ENCODE results near the gene LIG4.

LIG4 gene

DNA sequence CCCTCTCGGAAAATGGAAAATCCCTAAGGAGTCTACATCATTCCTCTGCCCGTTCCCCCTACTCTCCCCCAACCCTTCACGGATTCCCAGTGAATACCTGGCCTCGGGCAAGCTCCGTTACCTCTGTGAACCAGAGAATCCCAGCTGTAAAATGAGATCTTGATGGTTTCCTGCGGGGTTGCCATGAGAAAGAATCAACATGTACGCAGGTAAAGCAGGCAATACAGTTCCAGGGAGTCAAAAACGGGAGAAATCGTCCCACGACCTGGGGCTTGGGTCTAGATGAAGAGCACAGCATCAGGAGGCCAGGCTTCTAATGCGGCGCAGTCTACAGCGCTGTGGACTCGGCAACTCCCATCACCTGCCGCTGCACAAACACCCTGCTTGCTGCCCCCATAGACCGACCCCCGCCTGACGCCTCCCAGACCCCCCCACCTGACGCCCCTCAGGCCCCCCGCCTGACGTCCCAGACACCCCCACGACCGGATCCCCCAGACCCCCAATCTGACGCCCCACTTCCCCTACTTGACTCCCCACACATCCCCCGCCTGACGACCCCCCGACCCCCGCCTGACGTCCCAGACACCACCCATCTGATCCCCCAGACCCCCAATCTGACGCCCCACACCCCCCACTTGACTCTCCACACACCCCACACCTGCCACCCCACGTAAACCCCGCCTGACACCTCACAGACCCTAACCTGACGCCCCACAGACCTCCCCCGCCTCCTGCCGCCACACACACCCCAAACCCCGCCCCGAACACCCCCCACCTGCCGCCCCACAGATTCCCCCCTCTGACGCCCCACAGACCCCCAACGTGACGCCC is 680 bp downstream of the LIG4 start:
- Histone ChIP-seq H3K4me1 (peaks cover 9% of the 10 kb centered on the region), H3K4me3 (no peak overlapping the region), H3K9me3 (no peaks in the 10 kb centered on the region), H3K27me3 (ENCODE audit: low read depth) (no peaks in the 10 kb centered on the region), H3K36me3 (replicated peaks) (peaks cover 6% of the 10 kb centered on the region; the same call in 1 of the 2 replicates)
- in situ Hi-C loops (cut with MboI; ENCODE audit: low sequenced_read_pairs), result no loop called here
- DNase-seq (ENCODE audit: low spot score in 2 of 2), result no peak

- Histone ChIP-seq H3K27me3 (ENCODE audit: low read depth) (no peaks in the 10 kb centered on the region), H3K4me3 (no peak overlapping the region)
Measured at GRCh38 chr13:108213946-108214345, 1.4 kb downstream of the LIG4 start.

GRCh38 chr13:108212886-108213285 is 2.5 kb downstream of the LIG4 start:
- peaks cover 6% of the 10 kb centered on the region; the same call in 1 of the 2 replicates for H3K36me3 ChIP-seq (replicated peaks)

More at GRCh38 chr13:108213946-108214345, 1.4 kb downstream of the LIG4 start:
- Histone ChIP-seq H3K9me3 (no peaks in the 10 kb centered on the region), H3K4me1 (peaks cover 4% of the 10 kb centered on the region), H3K36me3 (replicated peaks) (peaks cover 6% of the 10 kb centered on the region; the same call in 1 of the 2 replicates)
- DNase-seq (ENCODE audit: low spot score in 2 of 2), result no peak
- in situ Hi-C loops (cut with MboI; ENCODE audit: low sequenced_read_pairs), result no loop called here

DNA sequence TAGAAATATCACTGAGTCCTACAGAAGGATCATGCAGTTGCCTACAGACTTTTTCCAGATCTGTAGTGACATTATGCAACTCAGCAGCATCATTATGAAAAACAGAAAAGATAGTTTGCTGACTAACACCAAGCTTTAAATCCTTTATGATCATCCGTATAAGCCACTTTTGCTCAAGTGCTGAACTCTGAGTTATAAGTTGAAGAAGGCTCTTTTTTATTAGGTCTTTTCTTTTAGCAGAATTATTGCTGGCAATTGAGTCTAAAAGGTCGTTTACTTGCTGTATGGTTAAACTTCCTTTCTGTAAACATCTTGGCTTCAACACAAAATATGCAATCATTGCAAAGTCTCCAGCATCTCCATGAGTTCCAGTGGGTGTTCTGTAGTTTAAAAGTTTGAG is 4.8 kb downstream of the LIG4 start:
- no peak for DNase-seq (ENCODE audit: low spot score in 2 of 2)
- H3K9me3 ChIP-seq, result no peaks in the 10 kb centered on the region
- no peaks in the 10 kb centered on the region for H3K27me3 ChIP-seq (ENCODE audit: low read depth)
- peaks cover 6% of the 10 kb centered on the region; the same call in 1 of the 2 replicates for H3K36me3 ChIP-seq (replicated peaks)
- H3K4me3 ChIP-seq, result no peak overlapping the region
- no peaks in the 10 kb centered on the region; the same call in none of the 2 replicates for H3K4me1 ChIP-seq
- in situ Hi-C loops (cut with MboI; ENCODE audit: low sequenced_read_pairs), result no loop called here

More at GRCh38 chr13:108212886-108213285, 2.5 kb downstream of the LIG4 start:
- Histone ChIP-seq H3K27me3 (ENCODE audit: low read depth) (no peaks in the 10 kb centered on the region), H3K9me3 (no peaks in the 10 kb centered on the region), H3K4me3 (no peak overlapping the region), H3K4me1 (peaks cover 4% of the 10 kb centered on the region)
- no peak for DNase-seq (ENCODE audit: low spot score in 2 of 2)
- in situ Hi-C loops (cut with MboI; ENCODE audit: low sequenced_read_pairs), result no loop called here

- DNase-seq (ENCODE audit: low spot score in 2 of 2), result no peak
- Histone ChIP-seq H3K4me1 (no peaks in the 10 kb centered on the region), H3K27me3 (ENCODE audit: low read depth) (no peaks in the 10 kb centered on the region), H3K4me3 (no peak overlapping the region), H3K9me3 (no peaks in the 10 kb centered on the region), H3K36me3 (replicated peaks) (no peaks in the 10 kb centered on the region)
- in situ Hi-C loops (cut with MboI; ENCODE audit: low sequenced_read_pairs), result no loop called here
Measured at GRCh38 chr13:108200781-108201398, 14.4 kb downstream of the LIG4 start.

DNA sequence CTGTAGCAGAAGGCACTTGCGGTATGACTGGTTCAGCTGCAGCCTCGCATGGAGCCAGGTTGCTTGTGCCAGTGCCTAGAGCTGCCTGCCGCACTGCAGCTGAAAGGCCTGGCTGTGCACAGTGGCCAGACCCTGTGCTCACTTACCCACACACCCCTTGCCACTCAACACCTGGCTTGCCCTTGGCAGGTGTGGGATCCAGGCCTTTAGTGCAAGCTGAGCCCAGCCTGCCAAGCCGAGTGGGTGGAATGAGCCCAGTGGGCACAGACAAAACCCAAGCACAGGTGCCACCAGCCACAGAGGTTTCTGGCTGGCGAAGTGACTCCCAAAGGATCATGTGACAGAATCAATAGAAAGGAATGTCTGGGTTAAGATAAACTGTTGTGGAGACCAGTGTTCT is 19.5 kb downstream of the LIG4 start:
- DNase-seq (ENCODE audit: low spot score in 2 of 2), result no peak
- no peaks in the 10 kb centered on the region for H3K4me1 ChIP-seq
- in situ Hi-C loops (cut with MboI; ENCODE audit: low sequenced_read_pairs), result no loop called here

DNA sequence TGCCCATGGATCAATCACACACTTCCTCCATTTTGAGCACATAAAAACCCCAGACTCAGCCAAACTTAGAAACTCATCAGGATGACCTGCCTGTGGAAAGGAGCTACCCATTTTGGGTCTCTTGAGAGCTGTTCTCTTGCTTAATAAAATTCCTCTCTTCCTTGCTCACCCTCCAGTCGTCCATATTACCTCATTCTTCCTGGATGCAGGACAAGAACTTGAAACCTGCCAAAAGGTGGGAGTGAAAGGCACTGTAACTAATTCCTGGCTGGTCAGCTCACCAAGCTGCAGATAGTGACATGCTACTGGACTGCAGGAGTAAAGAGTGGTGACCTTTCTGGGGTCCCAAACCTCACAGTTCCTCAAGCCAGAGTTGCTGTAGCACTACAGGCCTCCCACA is 20.2 kb downstream of the LIG4 start:
- H3K36me3 ChIP-seq (replicated peaks), result no peaks in the 10 kb centered on the region
- in situ Hi-C loops (cut with MboI; ENCODE audit: low sequenced_read_pairs), result no loop called here
- H3K9me3 ChIP-seq, result no peaks in the 10 kb centered on the region
- DNase-seq (ENCODE audit: low spot score in 2 of 2), result no peak
- no peak overlapping the region for H3K4me3 ChIP-seq
- no peaks in the 10 kb centered on the region for H3K27me3 ChIP-seq (ENCODE audit: low read depth)
- no peaks in the 10 kb centered on the region for H3K4me1 ChIP-seq

More for the DNA sequence above, 19.5 kb downstream of the LIG4 start:
- no peaks in the 10 kb centered on the region for H3K36me3 ChIP-seq (replicated peaks)
- no peaks in the 10 kb centered on the region for H3K9me3 ChIP-seq
- no peak overlapping the region for H3K4me3 ChIP-seq
- H3K27me3 ChIP-seq (ENCODE audit: low read depth), result no peaks in the 10 kb centered on the region

DNA sequence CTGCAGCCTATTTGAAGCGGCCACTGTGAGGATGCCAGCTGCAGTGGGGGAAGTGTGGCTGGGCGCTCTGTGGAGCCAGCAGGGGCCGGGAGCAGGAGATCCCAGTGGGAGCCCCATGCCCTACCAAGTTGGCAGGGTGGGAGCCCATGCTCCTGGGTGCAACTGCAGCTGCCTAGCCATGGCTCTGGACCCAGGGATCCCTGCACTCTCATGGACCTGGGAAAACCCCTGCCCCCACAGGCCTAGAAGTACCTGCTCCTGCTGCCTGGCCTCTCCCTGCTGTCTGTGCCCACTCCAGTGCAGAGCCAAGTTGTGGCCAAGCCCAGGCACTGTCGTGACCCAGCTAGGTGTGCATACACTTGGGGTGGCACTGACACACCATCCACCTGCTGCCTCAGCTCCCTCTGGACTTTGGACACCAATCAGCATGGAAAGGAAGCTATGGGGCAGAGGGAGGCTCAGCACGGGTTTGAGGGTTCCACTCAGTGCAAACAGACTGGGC is 20.9 kb downstream of the LIG4 start:
- Histone ChIP-seq H3K36me3 (replicated peaks) (no peaks in the 10 kb centered on the region), H3K4me1 (no peaks in the 10 kb centered on the region), H3K4me3 (no peak overlapping the region), H3K9me3 (no peaks in the 10 kb centered on the region), H3K27me3 (ENCODE audit: low read depth) (no peaks in the 10 kb centered on the region)
- DNase-seq (ENCODE audit: low spot score in 2 of 2), result no peak
- in situ Hi-C loops (cut with MboI; ENCODE audit: low sequenced_read_pairs), result no loop called here

DNA sequence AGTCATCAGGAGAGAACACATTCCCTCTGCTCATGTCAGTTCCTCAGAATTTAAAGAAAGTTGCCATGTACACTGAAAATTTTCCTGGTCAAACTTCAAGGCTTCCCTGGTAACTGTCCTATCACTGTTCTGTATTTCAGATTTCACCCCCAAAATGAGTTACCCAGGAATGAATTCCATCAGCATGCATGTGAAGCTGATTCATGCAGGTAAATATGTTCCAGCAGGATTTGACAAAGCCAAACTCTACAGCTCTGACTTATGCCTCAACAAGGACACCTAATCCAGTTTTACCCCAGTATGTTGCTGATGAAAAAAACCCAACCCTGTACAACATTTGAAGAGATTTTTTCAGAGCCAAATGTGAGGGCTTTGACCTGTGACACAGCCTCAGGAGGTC is 21.5 kb downstream of the LIG4 start:
- Histone ChIP-seq H3K9me3 (no peaks in the 10 kb centered on the region), H3K36me3 (replicated peaks) (no peaks in the 10 kb centered on the region), H3K4me3 (no peak overlapping the region), H3K27me3 (ENCODE audit: low read depth) (no peaks in the 10 kb centered on the region; the same call in 1 of the 2 replicates), H3K4me1 (no peaks in the 10 kb centered on the region)
- no peak for DNase-seq (ENCODE audit: low spot score in 2 of 2)
- in situ Hi-C loops (cut with MboI; ENCODE audit: low sequenced_read_pairs), result no loop called here

- in situ Hi-C loops (cut with MboI; ENCODE audit: low sequenced_read_pairs), result no loop called here
- Histone ChIP-seq H3K27me3 (ENCODE audit: low read depth) (peaks cover 5% of the 10 kb centered on the region), H3K4me3 (no peak overlapping the region), H3K4me1 (no peaks in the 10 kb centered on the region), H3K9me3 (no peaks in the 10 kb centered on the region), H3K36me3 (replicated peaks) (no peaks in the 10 kb centered on the region)
- DNase-seq (ENCODE audit: low spot score in 2 of 2), result no peak
Measured at GRCh38 chr13:108190897-108191296, 24.4 kb downstream of the LIG4 start.

DNA sequence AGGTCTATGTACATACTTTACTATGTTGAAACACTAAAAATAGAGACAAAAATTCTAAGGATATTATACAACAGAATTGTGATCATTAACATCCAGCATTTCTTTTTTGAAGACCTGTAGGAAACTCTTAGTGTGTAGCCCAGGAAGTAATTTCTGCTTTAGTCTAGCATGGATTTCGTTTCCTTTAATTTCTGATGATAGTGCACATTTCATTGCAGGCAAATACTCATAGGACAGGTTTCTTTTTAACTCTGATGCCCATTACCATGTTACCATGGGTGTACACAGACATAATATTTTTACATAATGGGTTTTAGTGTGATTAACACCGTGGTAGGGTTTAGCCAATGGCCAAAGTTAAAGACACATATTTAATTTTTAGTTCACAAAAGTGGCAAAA is 27.1 kb downstream of the LIG4 start:
- no peak for DNase-seq (ENCODE audit: low spot score in 2 of 2)
- Histone ChIP-seq H3K9me3 (no peaks in the 10 kb centered on the region), H3K4me1 (no peaks in the 10 kb centered on the region), H3K4me3 (no peak overlapping the region), H3K36me3 (replicated peaks) (no peaks in the 10 kb centered on the region), H3K27me3 (ENCODE audit: low read depth) (peaks cover 8% of the 10 kb centered on the region)
- in situ Hi-C loops (cut with MboI; ENCODE audit: low sequenced_read_pairs), result no loop called here

GRCh38 chr13:108185223-108185622 is 30.1 kb downstream of the LIG4 start:
- Histone ChIP-seq H3K36me3 (replicated peaks) (no peaks in the 10 kb centered on the region), H3K9me3 (no peaks in the 10 kb centered on the region), H3K4me3 (no peak overlapping the region), H3K27me3 (ENCODE audit: low read depth) (peaks cover 8% of the 10 kb centered on the region), H3K4me1 (no peaks in the 10 kb centered on the region)
- in situ Hi-C loops (cut with MboI; ENCODE audit: low sequenced_read_pairs), result no loop called here
- DNase-seq (ENCODE audit: low spot score in 2 of 2), result no peak

DNA sequence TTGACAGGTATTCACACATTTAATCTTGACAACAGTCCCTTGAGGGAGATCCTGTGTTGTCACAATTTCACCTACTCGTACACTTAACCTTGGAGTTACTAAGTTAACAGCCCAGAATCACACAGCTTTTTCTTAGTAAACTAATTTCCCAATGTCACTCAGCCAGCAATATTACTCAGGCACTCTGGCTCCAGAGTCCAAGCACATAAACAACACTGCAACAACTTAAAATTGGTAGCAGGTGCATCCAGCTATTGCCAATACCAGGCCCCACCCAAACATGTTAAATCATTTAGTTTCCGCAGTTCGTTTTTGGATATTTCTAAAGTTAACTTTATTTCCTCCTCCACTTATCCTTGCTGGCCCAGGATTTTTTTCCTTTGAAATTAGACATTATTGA is 32.7 kb downstream of the LIG4 start:
- Histone ChIP-seq H3K9me3 (no peaks in the 10 kb centered on the region), H3K4me1 (no peaks in the 10 kb centered on the region), H3K27me3 (ENCODE audit: low read depth) (peaks cover 3% of the 10 kb centered on the region), H3K4me3 (no peak overlapping the region), H3K36me3 (replicated peaks) (no peaks in the 10 kb centered on the region)
- no peak for DNase-seq (ENCODE audit: low spot score in 2 of 2)
- in situ Hi-C loops (cut with MboI; ENCODE audit: low sequenced_read_pairs), result no loop called here

- Histone ChIP-seq H3K36me3 (replicated peaks) (no peaks in the 10 kb centered on the region), H3K4me3 (no peak overlapping the region), H3K4me1 (no peaks in the 10 kb centered on the region), H3K27me3 (ENCODE audit: low read depth) (no peaks in the 10 kb centered on the region), H3K9me3 (no peaks in the 10 kb centered on the region)
- in situ Hi-C loops (cut with MboI; ENCODE audit: low sequenced_read_pairs), result no loop called here
- DNase-seq (ENCODE audit: low spot score in 2 of 2), result no peak
Measured at GRCh38 chr13:108178078-108178477, 37.3 kb downstream of the LIG4 start.

Data from HAP-1 (cell line).